Thymus (tissue), 11 donors: Measurements from ENCODE around the gene ARMH1. TPM values are rescaled to one million over a fixed set of nuclear protein-coding genes. Genes with fewer than 3 reads are reported as not detected.

Experiments used
- DNase-seq, 9 donors: peaks; one replicate each; pipeline ENCODE4 v3.0.0-alpha.2; 2013; ENCODE audit warnings: low spot score in 9 of 9, low read depth in 6 of 9, missing footprints in 1 of 9
- H3K27ac ChIP-seq, 2 donors: one replicate each; pipeline ENCODE4 v1.5.1; 2013; ENCODE audit warnings: control low read depth in 1 of 2, low read depth in 1 of 2, low read length in 1 of 2, mild to moderate bottlenecking in 1 of 2, moderate library complexity in 1 of 2
- H3K27me3 ChIP-seq, 2 donors: one replicate each; pipeline ENCODE4 v1.5.1; 2013; ENCODE audit warnings: low read length in 1 of 2; ENCODE audit not compliant: control insufficient read depth in 2 of 2, insufficient read depth in 1 of 2
- H3K36me3 ChIP-seq, 2 donors: one replicate each; pipeline ENCODE4 v1.5.1; 2013; ENCODE audit warnings: low read length in 1 of 2, mild to moderate bottlenecking in 1 of 2, moderate library complexity in 1 of 2; ENCODE audit not compliant: control insufficient read depth in 2 of 2, insufficient read depth in 2 of 2
- H3K4me1 ChIP-seq, 2 donors: one replicate each; pipeline ENCODE4 v1.5.1; 2013; ENCODE audit warnings: low read length in 2 of 2; ENCODE audit not compliant: control insufficient read depth in 2 of 2, insufficient read depth in 2 of 2
- H3K4me3 ChIP-seq, 2 donors: one replicate each; pipeline ENCODE4 v1.5.1; 2013; ENCODE audit warnings: low read length in 2 of 2, control low read depth in 1 of 2, mild to moderate bottlenecking in 1 of 2
- H3K9me3 ChIP-seq, 2 donors: one replicate each; pipeline ENCODE4 v1.5.1; 2013; ENCODE audit warnings: low read length in 1 of 2, mild to moderate bottlenecking in 1 of 2; ENCODE audit not compliant: control insufficient read depth in 2 of 2, insufficient read depth in 1 of 2
- WGBS: extraction: QIAGEN DNeasy Blood & Tissue Kit; methylation state at CpG from one replicate; pipeline ENCODE4 v1.1.7; 2013; 5-methylcytosine and 5-hydroxymethylcytosine counted together
- polyA plus RNA-seq: library from polyadenylated mRNA; stranded (reverse); fragments of 200-250 nt; gene quantifications from one replicate; pipeline ENCODE4 v1.2.3, GENCODE V29; 2013
- total RNA-seq: library from RNA; stranded (reverse); fragments of 120-200 nt; gene quantifications from one replicate; pipeline ENCODE4 v1.2.4, GENCODE V29; 2013
- donor health status: healthy.

ARMH1 gene
- total and polyA plus RNA-seq, 2 donors, result 47.7 to 577 TPM

GRCh38 chr1:44642925-44643324 lies 31.6 kb upstream of the ARMH1 start:
- Histone ChIP-seq H3K27ac (no peak overlapping the region), H3K4me1 (no peaks in the 10 kb centered on the region), H3K27me3 (no peaks in the 10 kb centered on the region), H3K4me3 (no peak overlapping the region), H3K9me3 (no peaks in the 10 kb centered on the region), H3K36me3 (peaks cover 95 to 97% of the 10 kb centered on the region in 2 donors)
- DNase-seq, result no peak
- WGBS, result 96% methylated on average over 3 of the region's 3 CpGs

- no peaks in the 10 kb centered on the region for H3K27me3 ChIP-seq
- no peaks in the 10 kb centered on the region for H3K9me3 ChIP-seq
- no peaks in the 10 kb centered on the region for H3K4me1 ChIP-seq
- DNase-seq, result no peak
- H3K27ac ChIP-seq, result no peak overlapping the region
- H3K36me3 ChIP-seq, result peaks cover 94 to 95% of the 10 kb centered on the region in 2 donors
- WGBS, result 96% methylated on average over 9 of the region's 9 CpGs
- no peak overlapping the region for H3K4me3 ChIP-seq
Observed at GRCh38 chr1:44643721-44644334, 30.7 kb upstream of the ARMH1 start.

GRCh38 chr1:44644806-44645205 lies 29.7 kb upstream of the ARMH1 start:
- Histone ChIP-seq H3K27me3 (no peaks in the 10 kb centered on the region), H3K27ac (no peak overlapping the region), H3K9me3 (no peaks in the 10 kb centered on the region), H3K4me3 (no peak overlapping the region), H3K4me1 (no peaks in the 10 kb centered on the region), H3K36me3 (peaks cover 97% of the 10 kb centered on the region in 2 donors)
- WGBS, result 98% methylated on average over 7 of the region's 7 CpGs
- DNase-seq, result no peak

- no peak for DNase-seq
- H3K36me3 ChIP-seq, result peaks cover 97% of the 10 kb centered on the region in 2 donors
- no peak overlapping the region for H3K4me3 ChIP-seq
- H3K27ac ChIP-seq, result no peak overlapping the region
- no peaks in the 10 kb centered on the region for H3K9me3 ChIP-seq
- H3K4me1 ChIP-seq, result no peaks in the 10 kb centered on the region
- WGBS, result 95% methylated on average over 18 of the region's 18 CpGs
- no peaks in the 10 kb centered on the region for H3K27me3 ChIP-seq
Observed at GRCh38 chr1:44645476-44646244, 28.9 kb upstream of the ARMH1 start.

GRCh38 chr1:44646261-44647110 lies 28.0 kb upstream of the ARMH1 start:
- DNase-seq, result no peak
- peaks cover 95 to 98% of the 10 kb centered on the region in 2 donors for H3K36me3 ChIP-seq
- H3K4me3 ChIP-seq, result no peak overlapping the region
- no peaks in the 10 kb centered on the region for H3K27me3 ChIP-seq
- no peaks in the 10 kb centered on the region for H3K9me3 ChIP-seq
- H3K4me1 ChIP-seq, result no peaks in the 10 kb centered on the region
- no peak overlapping the region for H3K27ac ChIP-seq
- 97% methylated on average over 28 of the region's 28 CpGs for WGBS

GRCh38 chr1:44647896-44648295 lies 26.6 kb upstream of the ARMH1 start:
- H3K27ac ChIP-seq, result no peak overlapping the region
- 94% methylated on average over 2 of the region's 2 CpGs for WGBS
- peaks cover 85 to 89% of the 10 kb centered on the region in 2 donors for H3K36me3 ChIP-seq
- no peaks in the 10 kb centered on the region for H3K9me3 ChIP-seq
- DNase-seq, result no peak
- no peak overlapping the region for H3K4me3 ChIP-seq
- H3K4me1 ChIP-seq, result no peaks in the 10 kb centered on the region
- H3K27me3 ChIP-seq, result no peaks in the 10 kb centered on the region

- Histone ChIP-seq H3K27me3 (no peaks in the 10 kb centered on the region), H3K4me1 (no peaks in the 10 kb centered on the region), H3K36me3 (peaks cover 81% of the 10 kb centered on the region in 2 donors), H3K9me3 (no peaks in the 10 kb centered on the region), H3K27ac (no peak overlapping the region), H3K4me3 (no peak overlapping the region)
- DNase-seq, result no peak
- WGBS, result 96% methylated on average over 13 of the region's 13 CpGs
Observed at GRCh38 chr1:44648529-44649250, 25.8 kb upstream of the ARMH1 start.

- 99% methylated on average over 13 of the region's 13 CpGs for WGBS
- Histone ChIP-seq H3K27me3 (no peaks in the 10 kb centered on the region), H3K4me3 (no peak overlapping the region), H3K4me1 (no peaks in the 10 kb centered on the region), H3K36me3 (peaks cover 70 to 71% of the 10 kb centered on the region in 2 donors), H3K9me3 (no peaks in the 10 kb centered on the region), H3K27ac (no peak overlapping the region)
- DNase-seq, result no peak
Observed at GRCh38 chr1:44649788-44650158, 24.7 kb upstream of the ARMH1 start.
